ENCODE results near the gene RIC8B. TPM values are rescaled to one million over a fixed set of nuclear protein-coding genes. Genes with fewer than 3 reads are reported as not detected.

The RIC8B gene
- total RNA-seq, 1 donor from 2014 or later = 25.2 TPM

DNA sequence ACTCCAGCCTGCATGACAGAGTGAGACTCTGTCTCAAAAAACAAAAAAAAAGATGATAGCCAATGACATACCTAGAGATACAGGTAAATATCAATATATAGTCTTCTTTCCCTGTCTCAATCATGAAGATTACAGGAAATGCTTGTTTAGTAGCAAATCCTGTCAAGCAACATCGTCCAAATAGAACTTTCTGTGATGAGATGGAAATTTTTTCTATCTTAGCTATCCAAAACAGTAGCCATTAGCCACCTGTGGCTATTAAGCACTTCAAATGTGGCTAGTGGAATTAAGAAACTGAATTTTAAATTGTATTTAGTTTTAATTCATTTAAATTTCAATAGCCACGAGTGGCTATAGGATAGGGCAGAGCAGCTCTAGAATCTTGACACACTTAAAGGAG lies 33.2 kb upstream of the RIC8B start:
- Histone ChIP-seq H3K36me3 (no peaks in the 10 kb centered on the region), H3K9me3 (replicated peaks) (no peaks in the 10 kb centered on the region), H3K4me3 (no peak overlapping the region), H3K27ac (replicated peaks) (no peak overlapping the region), H3K27me3 (ENCODE audit: low read depth) (no peaks in the 10 kb centered on the region), H3K4me1 (peaks cover 20% of the 10 kb centered on the region)
- intact Hi-C loops (cut with micrococcal nuclease) = no loop called here
- DNase-seq = no peak
- TF ChIP-seq, protein P1, sequence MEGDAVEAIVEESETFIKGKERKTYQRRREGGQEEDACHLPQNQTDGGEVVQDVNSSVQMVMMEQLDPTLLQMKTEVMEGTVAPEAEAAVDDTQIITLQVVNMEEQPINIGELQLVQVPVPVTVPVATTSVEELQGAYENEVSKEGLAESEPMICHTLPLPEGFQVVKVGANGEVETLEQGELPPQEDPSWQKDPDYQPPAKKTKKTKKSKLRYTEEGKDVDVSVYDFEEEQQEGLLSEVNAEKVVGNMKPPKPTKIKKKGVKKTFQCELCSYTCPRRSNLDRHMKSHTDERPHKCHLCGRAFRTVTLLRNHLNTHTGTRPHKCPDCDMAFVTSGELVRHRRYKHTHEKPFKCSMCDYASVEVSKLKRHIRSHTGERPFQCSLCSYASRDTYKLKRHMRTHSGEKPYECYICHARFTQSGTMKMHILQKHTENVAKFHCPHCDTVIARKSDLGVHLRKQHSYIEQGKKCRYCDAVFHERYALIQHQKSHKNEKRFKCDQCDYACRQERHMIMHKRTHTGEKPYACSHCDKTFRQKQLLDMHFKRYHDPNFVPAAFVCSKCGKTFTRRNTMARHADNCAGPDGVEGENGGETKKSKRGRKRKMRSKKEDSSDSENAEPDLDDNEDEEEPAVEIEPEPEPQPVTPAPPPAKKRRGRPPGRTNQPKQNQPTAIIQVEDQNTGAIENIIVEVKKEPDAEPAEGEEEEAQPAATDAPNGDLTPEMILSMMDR (IDR thresholded peaks at IDR 0.05; ENCODE audit: borderline replicate concordance) = no peak

DNA sequence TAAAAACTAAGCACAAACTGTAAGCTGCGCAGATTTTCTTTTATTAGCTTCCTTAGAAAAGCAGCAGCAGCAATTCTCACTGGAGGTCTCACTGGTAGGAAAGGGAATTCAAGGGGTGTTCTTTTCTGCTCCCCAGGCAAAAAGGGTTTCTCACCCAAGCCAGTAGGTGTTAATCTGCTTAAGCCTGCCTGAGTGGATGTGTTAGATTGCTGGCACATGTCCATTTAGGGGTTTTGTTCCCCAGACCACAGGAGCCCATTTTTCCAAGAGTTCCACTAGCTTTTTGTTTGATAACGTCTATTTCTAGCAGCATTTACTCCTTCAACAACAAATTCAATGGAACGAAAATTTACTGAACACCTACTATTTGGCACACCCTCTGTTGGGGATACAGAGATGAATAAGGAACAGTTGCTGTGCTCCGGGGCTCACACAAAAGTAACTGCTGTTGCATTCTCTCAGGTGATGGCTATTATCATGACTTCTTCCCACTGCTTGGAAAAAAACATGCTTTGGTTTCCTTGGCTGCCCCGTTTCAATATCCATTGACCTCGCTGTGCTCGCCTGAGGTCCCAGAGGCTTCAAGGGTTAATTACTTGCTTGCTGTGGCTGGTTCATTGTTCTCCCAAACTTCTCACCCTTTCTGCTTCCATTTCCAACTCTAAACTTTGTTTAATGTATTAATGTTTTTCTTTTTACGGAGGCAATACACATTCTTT lies 31.1 kb upstream of the RIC8B start:
- TF ChIP-seq, protein P1 (IDR thresholded peaks at IDR 0.05; ENCODE audit: borderline replicate concordance) = no peak
- no peaks in the 10 kb centered on the region for H3K36me3 ChIP-seq
- intact Hi-C loops (cut with micrococcal nuclease) = no loop called here

GRCh38 chr12:106744600-106744999 lies 29.9 kb upstream of the RIC8B start:
- no peak overlapping the region for H3K4me3 ChIP-seq
- H3K4me1 ChIP-seq = peaks cover 16% of the 10 kb centered on the region
- no peak overlapping the region for H3K27ac ChIP-seq (replicated peaks)
- DNase-seq = no peak
- H3K27me3 ChIP-seq (ENCODE audit: low read depth) = no peaks in the 10 kb centered on the region
- H3K9me3 ChIP-seq (replicated peaks) = no peaks in the 10 kb centered on the region
- H3K36me3 ChIP-seq = no peaks in the 10 kb centered on the region
- intact Hi-C loops (cut with micrococcal nuclease) = no loop called here
- TF ChIP-seq, protein P1 (IDR thresholded peaks at IDR 0.05; ENCODE audit: borderline replicate concordance) = no peak

More for the DNA sequence above, 31.1 kb upstream of the RIC8B start:
- Histone ChIP-seq H3K27me3 (ENCODE audit: low read depth) (no peaks in the 10 kb centered on the region), H3K4me1 (peaks cover 20% of the 10 kb centered on the region), H3K4me3 (no peak overlapping the region), H3K27ac (replicated peaks) (no peak overlapping the region), H3K9me3 (replicated peaks) (no peaks in the 10 kb centered on the region)
- no peak for DNase-seq

DNA sequence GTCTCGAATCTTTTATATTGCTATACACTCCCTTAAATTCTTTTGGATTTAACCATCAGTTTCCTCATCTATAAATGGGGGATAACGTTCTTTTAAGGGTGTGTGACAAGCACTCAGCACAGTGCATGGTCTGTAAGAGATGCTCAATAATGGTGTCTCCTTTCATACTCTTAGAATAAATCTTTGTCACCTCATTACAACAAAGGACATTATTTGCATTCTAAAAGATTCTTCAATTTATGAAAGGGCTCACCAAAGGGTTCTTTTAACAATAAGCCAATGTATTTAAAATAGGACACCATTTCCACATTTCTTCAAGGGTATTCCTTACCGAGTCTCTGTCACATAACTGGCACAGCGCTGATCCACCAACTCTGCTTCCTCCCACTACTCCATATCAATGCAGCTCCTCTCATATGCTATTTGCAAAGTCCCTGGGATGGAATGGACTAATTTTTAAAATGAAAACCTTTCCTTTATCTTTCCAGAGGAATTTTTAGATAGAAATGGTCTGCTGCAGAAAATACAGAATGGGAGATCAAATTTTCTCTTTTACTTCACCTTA lies 29.2 kb upstream of the RIC8B start:
- H3K9me3 ChIP-seq (replicated peaks) = no peaks in the 10 kb centered on the region
- no peak overlapping the region for H3K27ac ChIP-seq (replicated peaks)
- no peak for DNase-seq
- intact Hi-C loops (cut with micrococcal nuclease) = no loop called here
- TF ChIP-seq, protein P1 (IDR thresholded peaks at IDR 0.05; ENCODE audit: borderline replicate concordance) = no peak
- no peaks in the 10 kb centered on the region for H3K27me3 ChIP-seq (ENCODE audit: low read depth)
- peaks cover 9% of the 10 kb centered on the region for H3K4me1 ChIP-seq
- H3K36me3 ChIP-seq = no peaks in the 10 kb centered on the region
- H3K4me3 ChIP-seq = no peak overlapping the region

DNA sequence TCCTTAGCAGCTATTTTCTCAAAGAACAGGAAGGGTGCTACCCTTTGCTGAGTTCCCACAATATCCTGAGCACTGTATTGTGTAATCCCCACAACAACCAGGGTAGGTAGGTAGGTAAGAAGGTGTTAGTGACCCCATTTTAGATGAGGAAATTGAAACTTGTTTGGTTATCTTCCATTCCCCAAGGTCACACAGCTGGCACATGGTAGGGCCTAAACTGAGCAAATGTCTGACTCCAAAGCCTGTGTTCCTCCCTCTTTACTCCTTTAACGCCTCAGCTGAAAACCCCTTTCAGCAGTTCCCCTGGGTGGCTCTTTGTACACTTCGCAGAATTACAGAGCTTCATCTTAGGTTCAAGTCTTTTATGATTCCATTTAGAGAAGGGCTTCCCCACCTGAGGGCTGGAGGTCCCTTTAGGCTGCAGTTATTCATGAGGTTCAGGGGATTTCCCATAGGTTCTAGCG lies 26.5 kb upstream of the RIC8B start:
- intact Hi-C loops (cut with micrococcal nuclease) = no loop called here
- no peaks in the 10 kb centered on the region for H3K27me3 ChIP-seq (ENCODE audit: low read depth)
- no peak overlapping the region for H3K4me3 ChIP-seq
- no peak for DNase-seq
- no peak overlapping the region for H3K27ac ChIP-seq (replicated peaks)
- TF ChIP-seq, protein P1 (IDR thresholded peaks at IDR 0.05; ENCODE audit: borderline replicate concordance) = no peak
- no peaks in the 10 kb centered on the region for H3K9me3 ChIP-seq (replicated peaks)
- no peaks in the 10 kb centered on the region for H3K4me1 ChIP-seq
- H3K36me3 ChIP-seq = no peaks in the 10 kb centered on the region
